Left lung (tissue), 10 donors: ENCODE results near the gene ENTPD3. TPM values are rescaled to one million over a fixed set of nuclear protein-coding genes. Genes with fewer than 3 reads are reported as not detected.

Experiments
- ATAC-seq: fragments of 200-7000 bp; cut with Tn5 transposase; one replicate; pipeline ENCODE4 v1.9.1; 2020; ENCODE audit warnings: moderate library complexity
- DNase-seq, 4 donors: peaks; one replicate each; pipeline ENCODE4 v3.0.0-alpha.2; 2013 to 2020
- H3K27ac ChIP-seq, 2 donors: fragments of 200-600 bp; sonication (generic) in 1 of 2; one replicate each; pipeline versions ENCODE4 v1.5.0 to v1.8.0; 2020 to 2021
- H3K27me3 ChIP-seq, 2 donors: fragments of 200-600 bp; sonication (generic) in 1 of 2; one replicate each; pipeline versions ENCODE4 v1.5.0 to v1.8.0; 2020 to 2021
- H3K36me3 ChIP-seq, 2 donors: fragments of 200-600 bp; sonication (generic) in 1 of 2; one replicate each; pipeline versions ENCODE4 v1.5.0 to v1.8.0; 2020 to 2021
- H3K4me1 ChIP-seq, 2 donors: fragments of 200-600 bp; one replicate each; pipeline ENCODE4 v1.8.0; 2021
- H3K4me3 ChIP-seq, 2 donors: fragments of 200-600 bp; sonication (generic) in 1 of 2; one replicate each; pipeline versions ENCODE4 v1.5.0 to v1.8.0; 2020 to 2021; ENCODE audit warnings: mild to moderate bottlenecking in 1 of 2
- H3K9me3 ChIP-seq, 2 donors: fragments of 200-600 bp; sonication (generic) in 1 of 2; one replicate each; pipeline versions ENCODE4 v1.5.0 to v1.8.0; 2020 to 2021
- CTCF ChIP-seq, 2 donors: fragments of 200-600 bp; sonication (generic) in 1 of 2; IDR thresholded peaks; one replicate each; pipeline versions ENCODE4 v1.5.0 to v1.8.0; 2021; ENCODE audit warnings: antibody characterized with exemption in 2 of 2
- intact Hi-C, 2 donors: fragments of 100-400 bp; cut with DNase I; formaldehyde crosslinking; loops; one replicate each; pipeline versions ENCODE4 v1.11.2 to v1.14.2; 2022
- polyA plus RNA-seq, 6 donors: library from polyadenylated mRNA; unstranded; fragments of 120-200 nt; gene quantifications; one replicate each; pipeline ENCODE4 v1.2.1, GENCODE V29; 2013; ENCODE audit not compliant: insufficient read length in 6 of 6
- total RNA-seq, 2 donors: library from RNA; stranded (reverse); fragmentation: NEBNext Ultra II Directional; extraction: Animal tissue kit (Norgen Biotek cat#: 25700); gene quantifications; one replicate each; pipeline ENCODE4 v1.2.1, GENCODE V29; 2021
- donor health status: DM: no; HTN: yes; CAD: no.
- donor health status: DM: no; HTN: no; CAD: no.

ENTPD3 gene
- total and polyA plus RNA-seq, 8 donors, result 4.5 to 11.9 (median 8.8) TPM

- Histone ChIP-seq H3K9me3 (no peaks in the 10 kb centered on the region), H3K36me3 (no peaks in the 10 kb centered on the region), H3K27ac (no peak overlapping the region), H3K4me1 (peaks cover 0 to 5% of the 10 kb centered on the region in 2 donors), H3K4me3 (no peak overlapping the region), H3K27me3 (no peaks in the 10 kb centered on the region)
- intact Hi-C loops, result no loop called here
- ATAC-seq (no peak), DNase-seq (no peak)
- TF ChIP-seq CTCF (IDR thresholded peaks at IDR 0.05), result no peak
Measured at GRCh38 chr3:40369716-40370115, 17.3 kb upstream of the ENTPD3 start.

GRCh38 chr3:40377822-40378221 is 9.2 kb upstream of the ENTPD3 start:
- H3K9me3 ChIP-seq, result no peaks in the 10 kb centered on the region
- no peaks in the 10 kb centered on the region for H3K27me3 ChIP-seq
- no peak overlapping the region for H3K27ac ChIP-seq
- no peak for ATAC-seq
- no peaks in the 10 kb centered on the region for H3K36me3 ChIP-seq
- H3K4me3 ChIP-seq, result no peak overlapping the region
- no peak for TF ChIP-seq CTCF (IDR thresholded peaks at IDR 0.05)
- DNase-seq, result no peak
- no peaks in the 10 kb centered on the region for H3K4me1 ChIP-seq
- intact Hi-C loops, result no loop called here

- H3K27ac ChIP-seq, result no peak overlapping the region
- no peaks in the 10 kb centered on the region for H3K36me3 ChIP-seq
- H3K27me3 ChIP-seq, result no peaks in the 10 kb centered on the region
- no peaks in the 10 kb centered on the region for H3K9me3 ChIP-seq
- DNase-seq, result no peak
- no peaks in the 10 kb centered on the region for H3K4me1 ChIP-seq
- no peak for TF ChIP-seq CTCF (IDR thresholded peaks at IDR 0.05)
- H3K4me3 ChIP-seq, result no peak overlapping the region
- intact Hi-C loops, result no loop called here
- no peak for ATAC-seq
Measured at GRCh38 chr3:40379674-40380306, 7.2 kb upstream of the ENTPD3 start.

- ATAC-seq, result no peak
- DNase-seq, result no peak
- no peak for TF ChIP-seq CTCF (IDR thresholded peaks at IDR 0.05)
- Histone ChIP-seq H3K36me3 (no peaks in the 10 kb centered on the region), H3K4me1 (no peaks in the 10 kb centered on the region), H3K27me3 (peaks cover 0 to 11% of the 10 kb centered on the region in 2 donors), H3K4me3 (no peak overlapping the region), H3K27ac (no peak overlapping the region), H3K9me3 (no peaks in the 10 kb centered on the region)
- intact Hi-C loops, result no loop called here
Measured at GRCh38 chr3:40381904-40382616, 4.9 kb upstream of the ENTPD3 start.

GRCh38 chr3:40382617-40382979 is 4.4 kb upstream of the ENTPD3 start:
- H3K4me3 ChIP-seq, result no peak overlapping the region
- H3K9me3 ChIP-seq, result no peaks in the 10 kb centered on the region
- no peak overlapping the region for H3K27ac ChIP-seq
- TF ChIP-seq CTCF (IDR thresholded peaks at IDR 0.05), result no peak
- intact Hi-C loops, result no loop called here
- H3K27me3 ChIP-seq, result peaks cover 5 to 17% of the 10 kb centered on the region in 2 donors
- H3K36me3 ChIP-seq, result no peaks in the 10 kb centered on the region
- H3K4me1 ChIP-seq, result no peaks in the 10 kb centered on the region
- ATAC-seq, result no peak
- DNase-seq, result no peak
